NCI-H1930 (cell line): Measurements from ENCODE around the gene CEACAM19.

Experiments used
- DNase-seq, 2 experiments: peaks; one replicate each; lab custom pipeline; 2025; lab: John Stamatoyannopoulos, UW

CEACAM19 gene

GRCh38 chr19:44723299-44723951, 52.1 kb downstream of the CEACAM19 start:
- DNase-seq = no peak

- peak; percentile 47 to 55 for DNase-seq
Observed at GRCh38 chr19:44723952-44724319, 52.7 kb downstream of the CEACAM19 start.

- DNase-seq = no peak
Observed at GRCh38 chr19:44725251-44725650, 54.0 kb downstream of the CEACAM19 start.

- DNase-seq = no peak
Observed at GRCh38 chr19:44725684-44726083, 54.4 kb downstream of the CEACAM19 start.

GRCh38 chr19:44726465-44726864, 55.2 kb downstream of the CEACAM19 start:
- DNase-seq = no peak

GRCh38 chr19:44728178-44728577, 56.9 kb downstream of the CEACAM19 start:
- DNase-seq = no peak

- DNase-seq = no peak
Observed at GRCh38 chr19:44729516-44730033, 58.3 kb downstream of the CEACAM19 start.

- DNase-seq = no peak
Observed at GRCh38 chr19:44731081-44731480, 59.8 kb downstream of the CEACAM19 start.

GRCh38 chr19:44731622-44732021, 60.3 kb downstream of the CEACAM19 start:
- DNase-seq = no peak

- DNase-seq = no peak
Observed at GRCh38 chr19:44732235-44733014, 61.1 kb downstream of the CEACAM19 start.
